GM23338 (cell line): ENCODE data around the gene MTERF2. TPM values are rescaled to one million over a fixed set of nuclear protein-coding genes. Genes with fewer than 3 reads are reported as not detected.

Experiments used
- ATAC-seq: fragments of 200-7000 bp; cut with Tn5 transposase; 3 replicates; pipeline ENCODE4 v1.9.1; 2020
- DNase-seq: peaks from one replicate; pipeline ENCODE4 v3.0.0-alpha.2; 2015; ENCODE audit warnings: low spot score
- H2AFZ ChIP-seq: fragments of 200-600 bp; sonication (generic); 2 replicates; pipeline ENCODE4 v1.8.0; 2016; ENCODE audit warnings: antibody characterized with exemption, mild to moderate bottlenecking, moderate library complexity
- H3F3A ChIP-seq: fragments of 200-600 bp; sonication (generic); replicated peaks from 2 replicates; pipeline ENCODE4 v1.8.0; 2017; ENCODE audit warnings: antibody characterized with exemption, mixed run types, low read depth
- H3K27ac ChIP-seq: fragments of 200-600 bp; sonication (generic); 2 replicates; pipeline ENCODE4 v1.6.1; 2016; ENCODE audit warnings: low read depth
- H3K27me3 ChIP-seq: fragments of 200-600 bp; sonication (generic); 2 replicates; pipeline ENCODE4 v1.8.0; 2016; ENCODE audit warnings: mild to moderate bottlenecking, mixed run types, moderate library complexity; ENCODE audit not compliant: insufficient read depth
- H3K36me3 ChIP-seq: fragments of 200-600 bp; sonication (generic); 2 replicates; pipeline ENCODE4 v1.8.0; 2016; ENCODE audit warnings: mild to moderate bottlenecking; ENCODE audit not compliant: insufficient read depth
- H3K4me1 ChIP-seq: fragments of 200-600 bp; sonication (generic); 2 replicates; pipeline ENCODE4 v1.8.0; 2016; ENCODE audit warnings: mild to moderate bottlenecking, moderate library complexity; ENCODE audit not compliant: insufficient read depth
- H3K4me2 ChIP-seq: fragments of 200-600 bp; sonication (generic); 2 replicates; pipeline ENCODE4 v1.7.1; 2017; ENCODE audit warnings: mixed run types
- H3K4me3 ChIP-seq: fragments of 200-600 bp; sonication (generic); 2 replicates; pipeline ENCODE4 v1.6.1; 2016; ENCODE audit warnings: mixed run types
- H3K79me2 ChIP-seq: fragments of 200-600 bp; sonication (generic); replicated peaks from 2 replicates; pipeline ENCODE4 v1.8.0; 2017; ENCODE audit warnings: mild to moderate bottlenecking; ENCODE audit not compliant: insufficient read depth
- H3K9me2 ChIP-seq: fragments of 200-600 bp; sonication (generic); 2 replicates; pipeline ENCODE4 v1.8.0; 2017; ENCODE audit not compliant: insufficient read depth
- H4K20me1 ChIP-seq: fragments of 200-600 bp; sonication (generic); replicated peaks from 2 replicates; pipeline ENCODE4 v1.8.0; 2017; ENCODE audit warnings: mild to moderate bottlenecking; ENCODE audit not compliant: insufficient read depth
- H3K27ac Mint-ChIP-seq: 2 replicates; pipeline ENCODE4 v1.8.0; 2020; ENCODE audit warnings: inconsistent platforms, mild to moderate bottlenecking, moderate library complexity, mixed read lengths
- H3K27me3 Mint-ChIP-seq: 3 replicates; pipeline ENCODE4 v1.8.0; 2022; ENCODE audit warnings: low read depth, mild to moderate bottlenecking, moderate library complexity, mixed read lengths, inconsistent platforms; ENCODE audit not compliant: insufficient read depth, poor library complexity
- H3K36me3 Mint-ChIP-seq: 3 replicates; pipeline ENCODE4 v1.8.0; 2021; ENCODE audit warnings: low read depth, mild to moderate bottlenecking, inconsistent platforms, moderate library complexity, mixed read lengths
- H3K4me1 Mint-ChIP-seq: 3 replicates; pipeline ENCODE4 v1.8.0; 2020; ENCODE audit warnings: mild to moderate bottlenecking, inconsistent platforms, mixed read lengths
- H3K4me3 Mint-ChIP-seq: 3 replicates; pipeline ENCODE4 v1.8.0; 2021; ENCODE audit warnings: moderate library complexity, mild to moderate bottlenecking, inconsistent platforms, mixed read lengths
- H3K9me3 Mint-ChIP-seq: 3 replicates; pipeline ENCODE4 v1.8.0; 2020; ENCODE audit warnings: moderate library complexity, mild to moderate bottlenecking, inconsistent platforms, mixed read lengths
- CREB1 ChIP-seq: fragments of 250-450 bp; sonication (Bioruptor Pico); IDR thresholded peaks from 2 replicates; pipeline ENCODE4 v1.5.0; 2020; ENCODE audit warnings: low read depth, mild to moderate bottlenecking, moderate library complexity
- CTCF ChIP-seq, 2 experiments: fragments of 200-600 bp in 1 of 2; sonication (generic) in 1 of 2; conservative IDR thresholded peaks; 2 replicates each; pipeline versions ENCODE4 v1.5.1 to v1.6.1; 2016 to 2017; ENCODE audit warnings: antibody characterized with exemption in 2 of 2, low read depth in 2 of 2, mild to moderate bottlenecking in 2 of 2, moderate library complexity in 1 of 2
- ETS1 ChIP-seq: IDR thresholded peaks from 2 replicates; pipeline ENCODE4 v1.6.1; 2016; ENCODE audit warnings: antibody characterized with exemption
- EZH2 ChIP-seq: fragments of 200-600 bp; sonication (generic); IDR thresholded peaks from one replicate; pipeline ENCODE4 v1.8.0; 2017; ENCODE audit warnings: antibody characterized with exemption, mild to moderate bottlenecking, low read depth; ENCODE audit not compliant: unreplicated experiment
- EZH2phosphoT487 ChIP-seq: fragments of 200-600 bp; sonication (generic); IDR thresholded peaks from one replicate; pipeline ENCODE4 v1.8.1; 2018; ENCODE audit warnings: antibody characterized with exemption; ENCODE audit not compliant: unreplicated experiment
- JUNB ChIP-seq: IDR thresholded peaks from one replicate; pipeline ENCODE4 v1.6.1; 2016; ENCODE audit warnings: antibody characterized with exemption; ENCODE audit not compliant: unreplicated experiment
- NANOG ChIP-seq: IDR thresholded peaks from 2 replicates; pipeline ENCODE4 v1.6.1; 2016; ENCODE audit warnings: antibody characterized with exemption, borderline replicate concordance
- POLR2AphosphoS5 ChIP-seq: IDR thresholded peaks from 2 replicates; pipeline ENCODE4 v1.6.1; 2016; ENCODE audit warnings: antibody characterized with exemption, low read depth
- REST ChIP-seq: IDR thresholded peaks from one replicate; pipeline ENCODE4 v1.6.1; 2018; ENCODE audit warnings: antibody characterized with exemption; ENCODE audit not compliant: unreplicated experiment
- STAT1 ChIP-seq: IDR thresholded peaks from one replicate; pipeline ENCODE4 v1.6.1; 2016; ENCODE audit warnings: antibody characterized with exemption; ENCODE audit not compliant: unreplicated experiment
- ZNF114 ChIP-seq: fragments of 250-450 bp; sonication (Bioruptor Pico); IDR thresholded peaks from 2 replicates; pipeline ENCODE4 v1.5.0; 2020; ENCODE audit warnings: mild to moderate bottlenecking, moderate library complexity
- ZNF331 ChIP-seq: fragments of 250-450 bp; sonication (Bioruptor Pico); IDR thresholded peaks from 2 replicates; pipeline ENCODE4 v1.5.0; 2020; ENCODE audit warnings: low read depth, mild to moderate bottlenecking, moderate library complexity
- ZNF462 ChIP-seq: fragments of 250-450 bp; sonication (Bioruptor Pico); IDR thresholded peaks from 2 replicates; pipeline ENCODE4 v1.5.0; 2020; ENCODE audit warnings: mild to moderate bottlenecking, moderate library complexity
- polyA plus RNA-seq: library from polyadenylated mRNA; unstranded; fragments of >200 nt; fragmentation: Nextera tagmentation; extraction: Ambion mirVana; gene quantifications from 2 replicates; pipeline ENCODE4 v1.2.1, GENCODE V29; 2016
- total RNA-seq: library from RNA; depleted of rRNA; stranded (reverse); fragments of >200 nt; shearing (Covaris generic); gene quantifications from 2 replicates; pipeline ENCODE4 v1.2.3, GENCODE V29; 2014

The MTERF2 gene
- total and polyA plus RNA-seq, 2 experiments from 2014 or later: 9.2 to 11.0 TPM

GRCh38 chr12:106957583-106957982 lies 29.4 kb downstream of the MTERF2 start:
- H3K9me3 Mint-ChIP-seq: no peaks in the 10 kb centered on the region
- DNase-seq (no peak), ATAC-seq (no peak)
- TF ChIP-seq CREB1 (CRISPR knock-in tag) (no peak), CTCF (conservative IDR thresholded peaks at IDR 0.05; ENCODE audit: low read depth in 2 of 2) (no peak), ZNF114 (CRISPR knock-in tag) (no peak), JUNB (no peak), EZH2phosphoT487 (no peak), ZNF331 (no peak), POLR2AphosphoS5 (no peak), EZH2 (no peak), ETS1 (no peak), NANOG (no peak), REST (no peak), ZNF462 (CRISPR knock-in tag) (no peak), STAT1 (no peak)
- no peak overlapping the region for H3K27ac Mint-ChIP-seq
- H3K4me3 ChIP-seq: peak overlapping the region; percentile 97
- H3K9me2 ChIP-seq: no peaks in the 10 kb centered on the region
- peaks cover 11% of the 10 kb centered on the region; the same call in 1 of the 2 replicates for H4K20me1 ChIP-seq
- H3K4me2 ChIP-seq: peak overlapping the region; percentile 88
- H2AFZ ChIP-seq: no peak overlapping the region
- H3K4me1 Mint-ChIP-seq: no peaks in the 10 kb centered on the region; the same call in 1 of the 3 replicates
- H3K27me3 Mint-ChIP-seq: peaks cover 10% of the 10 kb centered on the region
- H3K36me3 Mint-ChIP-seq: no peaks in the 10 kb centered on the region
- peaks cover 10% of the 10 kb centered on the region; the same call in 1 of the 2 replicates for H3K4me1 ChIP-seq
- 0 out of 2 replicates have a peak, but pooled peaks cover 12% of the 10 kb centered on the region for H3F3A ChIP-seq
- H3K36me3 ChIP-seq: no peaks in the 10 kb centered on the region
- H3K27me3 ChIP-seq: peaks cover 19% of the 10 kb centered on the region
- peak overlapping the region; percentile 95 for H3K4me3 Mint-ChIP-seq
- peaks cover 26% of the 10 kb centered on the region for H3K79me2 ChIP-seq
- H3K27ac ChIP-seq: no peak overlapping the region
